ENCODE data around the gene ZDHHC3.

GRCh38 chr3:44914936-44915335, 61.0 kb downstream of the ZDHHC3 start:
- TF ChIP-seq POLR2AphosphoS5 (IDR thresholded peaks at IDR 0.05) (no peak), EP300 (IDR thresholded peaks at IDR 0.05) (no peak)
